ENCODE results near the gene IL33. TPM values are rescaled to one million over a fixed set of nuclear protein-coding genes. Genes with fewer than 3 reads are reported as not detected.

Gene IL33
- total RNA-seq, 1 donor from 2014 or later = not detected

DNA sequence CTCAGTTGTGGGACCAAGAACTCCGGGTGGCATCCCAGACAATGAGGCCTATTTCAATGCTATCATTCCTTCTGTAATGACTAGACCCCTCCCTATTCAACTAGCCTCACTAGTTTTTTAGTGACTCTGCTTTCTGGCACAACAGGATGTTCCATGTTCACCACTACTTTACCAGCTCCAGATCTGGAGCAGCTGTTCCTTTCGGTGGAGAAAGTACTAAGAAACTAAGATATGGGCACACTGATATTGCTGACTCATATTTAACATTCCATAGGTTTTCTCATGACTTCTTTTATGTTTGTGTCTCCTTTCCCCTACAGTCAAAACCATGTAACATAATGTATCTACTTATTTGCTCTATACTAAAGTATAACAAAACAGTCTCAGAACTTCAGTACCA lies 24.1 kb downstream of the IL33 start:
- Mint-ChIP-seq H3K27me3 (ENCODE audit: unreplicated experiment) (peaks cover 3% of the 10 kb centered on the region), H3K27ac (ENCODE audit: unreplicated experiment) (no peak overlapping the region)
- DNase-seq (ENCODE audit: extremely low spot score, unreplicated experiment) = no peak

DNA sequence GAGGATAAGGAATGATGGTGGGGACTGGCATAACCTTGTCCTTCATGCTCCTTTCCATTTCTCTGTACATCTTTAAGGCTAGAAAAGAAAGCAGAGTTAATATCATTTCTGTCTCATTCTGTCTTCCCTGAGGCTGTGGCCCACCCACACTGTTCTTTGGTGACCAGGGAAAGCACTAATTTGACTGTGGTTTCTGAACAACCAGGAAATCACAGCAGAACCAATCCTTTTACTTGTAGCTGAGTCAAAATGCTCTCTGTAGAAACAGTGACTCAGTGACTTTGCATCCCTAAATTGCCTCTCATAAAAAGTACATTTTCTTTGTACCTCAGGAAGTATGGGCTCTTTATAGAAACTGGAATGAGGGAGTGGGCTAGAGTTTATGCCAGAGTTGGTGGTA lies 28.1 kb downstream of the IL33 start:
- H3K27ac Mint-ChIP-seq (ENCODE audit: unreplicated experiment) = no peak overlapping the region
- no peak overlapping the region for H3K4me3 Mint-ChIP-seq (ENCODE audit: unreplicated experiment)
- DNase-seq (ENCODE audit: extremely low spot score, unreplicated experiment) = no peak
- H3K36me3 Mint-ChIP-seq (ENCODE audit: unreplicated experiment) = no peaks in the 10 kb centered on the region
- no peaks in the 10 kb centered on the region for H3K9me3 Mint-ChIP-seq (ENCODE audit: unreplicated experiment)
- peaks cover 4% of the 10 kb centered on the region for H3K27me3 Mint-ChIP-seq (ENCODE audit: unreplicated experiment)
- no peaks in the 10 kb centered on the region for H3K4me1 Mint-ChIP-seq (ENCODE audit: unreplicated experiment)
- TF ChIP-seq CTCF (IDR thresholded peaks at IDR 0.05) = no peak

More for the DNA sequence above, 24.1 kb downstream of the IL33 start:
- no peak for TF ChIP-seq CTCF (IDR thresholded peaks at IDR 0.05)
- no peaks in the 10 kb centered on the region for H3K9me3 Mint-ChIP-seq (ENCODE audit: unreplicated experiment)
- H3K4me3 Mint-ChIP-seq (ENCODE audit: unreplicated experiment) = no peak overlapping the region
- no peaks in the 10 kb centered on the region for H3K36me3 Mint-ChIP-seq (ENCODE audit: unreplicated experiment)
- H3K4me1 Mint-ChIP-seq (ENCODE audit: unreplicated experiment) = no peaks in the 10 kb centered on the region

- Mint-ChIP-seq H3K27me3 (ENCODE audit: unreplicated experiment) (peaks cover 5% of the 10 kb centered on the region), H3K9me3 (ENCODE audit: unreplicated experiment) (no peaks in the 10 kb centered on the region), H3K4me3 (ENCODE audit: unreplicated experiment) (no peak overlapping the region), H3K4me1 (ENCODE audit: unreplicated experiment) (no peaks in the 10 kb centered on the region), H3K27ac (ENCODE audit: unreplicated experiment) (no peak overlapping the region), H3K36me3 (ENCODE audit: unreplicated experiment) (no peaks in the 10 kb centered on the region)
- TF ChIP-seq CTCF (IDR thresholded peaks at IDR 0.05) = no peak
- DNase-seq (ENCODE audit: extremely low spot score, unreplicated experiment) = no peak
Observed at GRCh38 chr9:6247266-6247665, 31.7 kb downstream of the IL33 start.

- Mint-ChIP-seq H3K4me1 (ENCODE audit: unreplicated experiment) (no peaks in the 10 kb centered on the region), H3K27me3 (ENCODE audit: unreplicated experiment) (peaks cover under 1% of the 10 kb centered on the region), H3K9me3 (ENCODE audit: unreplicated experiment) (peaks cover 9% of the 10 kb centered on the region), H3K4me3 (ENCODE audit: unreplicated experiment) (no peak overlapping the region), H3K27ac (ENCODE audit: unreplicated experiment) (no peak overlapping the region), H3K36me3 (ENCODE audit: unreplicated experiment) (no peaks in the 10 kb centered on the region)
- TF ChIP-seq CTCF (IDR thresholded peaks at IDR 0.05) = no peak
- no peak for DNase-seq (ENCODE audit: extremely low spot score, unreplicated experiment)
Observed at GRCh38 chr9:6268826-6269397, 53.3 kb downstream of the IL33 start.

- H3K27ac Mint-ChIP-seq (ENCODE audit: unreplicated experiment) = no peak overlapping the region
- H3K9me3 Mint-ChIP-seq (ENCODE audit: unreplicated experiment) = no peaks in the 10 kb centered on the region
- no peak overlapping the region for H3K4me3 Mint-ChIP-seq (ENCODE audit: unreplicated experiment)
- no peak for TF ChIP-seq CTCF (IDR thresholded peaks at IDR 0.05)
- no peaks in the 10 kb centered on the region for H3K4me1 Mint-ChIP-seq (ENCODE audit: unreplicated experiment)
- no peak for DNase-seq (ENCODE audit: extremely low spot score, unreplicated experiment)
- H3K27me3 Mint-ChIP-seq (ENCODE audit: unreplicated experiment) = peaks cover 8% of the 10 kb centered on the region
- no peaks in the 10 kb centered on the region for H3K36me3 Mint-ChIP-seq (ENCODE audit: unreplicated experiment)
Observed at GRCh38 chr9:6270896-6271295, 55.3 kb downstream of the IL33 start.

Data from osteocyte (in vitro differentiated cells).